H54 (cell line): Measurements from ENCODE around the gene CA4.

Source experiments
- DNase-seq: peaks from one replicate; pipeline ENCODE4 v3.0.0; 2011; ENCODE audit warnings: low spot score, mixed read lengths; ENCODE audit not compliant: insufficient read length
- FAIRE-seq: peaks from 3 replicates; lab custom pipeline; 2011; peaks lifted over from hg19 to GRCh38; lab: Jason Lieb, UNC
- POLR2A ChIP-seq: IDR thresholded peaks from 2 replicates; pipeline ENCODE4 v1.6.1; 2011; ENCODE audit warnings: low read depth, mild to moderate bottlenecking, low read length

Gene CA4

GRCh38 chr17:60157487-60158040, 7.8 kb downstream of the CA4 start:
- FAIRE-seq (no peak), DNase-seq (no peak)
- TF ChIP-seq POLR2A = no peak

- DNase-seq = no peak
- no peak for TF ChIP-seq POLR2A
- no peak for FAIRE-seq
These were observed 9.1 kb downstream of the CA4 start for GRCh38 chr17:60158751-60159478.

- TF ChIP-seq POLR2A = no peak
- FAIRE-seq = no peak
- DNase-seq = no peak
These were observed 9.7 kb downstream of the CA4 start for GRCh38 chr17:60159479-60159866.

DNA sequence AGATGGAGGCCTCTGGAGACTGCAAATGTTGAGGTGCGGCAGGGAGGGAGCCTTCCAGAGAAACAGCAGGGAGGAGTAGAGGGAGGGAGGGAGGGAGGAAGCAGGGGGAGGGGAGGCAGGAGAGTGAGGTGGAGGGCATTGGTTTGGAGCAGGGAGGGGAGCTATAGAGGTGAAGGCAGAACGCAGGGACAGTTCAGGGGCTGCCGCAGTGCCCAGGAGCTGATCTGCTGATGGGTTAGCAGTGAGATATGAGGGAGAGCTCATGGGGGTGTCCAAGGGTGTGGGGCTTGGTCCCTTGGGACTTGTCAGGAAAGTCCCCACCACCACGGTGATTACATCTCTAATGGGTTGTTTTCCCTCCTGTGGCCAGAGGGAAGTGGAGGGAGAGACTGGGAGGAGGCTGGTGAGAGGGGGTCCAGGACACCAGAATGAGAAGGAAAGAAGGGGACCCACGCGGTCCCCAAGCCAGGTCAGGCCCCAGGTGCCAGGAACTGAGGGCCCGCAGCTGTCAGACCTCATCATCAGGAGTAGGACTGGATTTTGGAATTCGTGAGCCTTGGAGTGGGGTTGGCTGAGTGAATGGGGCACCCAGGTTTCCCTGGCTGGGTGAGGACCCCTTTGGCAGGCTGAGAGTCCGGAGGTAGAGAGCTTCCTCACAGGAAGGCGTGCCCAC, 11.2 kb downstream of the CA4 start:
- FAIRE-seq = no peak

DNA sequence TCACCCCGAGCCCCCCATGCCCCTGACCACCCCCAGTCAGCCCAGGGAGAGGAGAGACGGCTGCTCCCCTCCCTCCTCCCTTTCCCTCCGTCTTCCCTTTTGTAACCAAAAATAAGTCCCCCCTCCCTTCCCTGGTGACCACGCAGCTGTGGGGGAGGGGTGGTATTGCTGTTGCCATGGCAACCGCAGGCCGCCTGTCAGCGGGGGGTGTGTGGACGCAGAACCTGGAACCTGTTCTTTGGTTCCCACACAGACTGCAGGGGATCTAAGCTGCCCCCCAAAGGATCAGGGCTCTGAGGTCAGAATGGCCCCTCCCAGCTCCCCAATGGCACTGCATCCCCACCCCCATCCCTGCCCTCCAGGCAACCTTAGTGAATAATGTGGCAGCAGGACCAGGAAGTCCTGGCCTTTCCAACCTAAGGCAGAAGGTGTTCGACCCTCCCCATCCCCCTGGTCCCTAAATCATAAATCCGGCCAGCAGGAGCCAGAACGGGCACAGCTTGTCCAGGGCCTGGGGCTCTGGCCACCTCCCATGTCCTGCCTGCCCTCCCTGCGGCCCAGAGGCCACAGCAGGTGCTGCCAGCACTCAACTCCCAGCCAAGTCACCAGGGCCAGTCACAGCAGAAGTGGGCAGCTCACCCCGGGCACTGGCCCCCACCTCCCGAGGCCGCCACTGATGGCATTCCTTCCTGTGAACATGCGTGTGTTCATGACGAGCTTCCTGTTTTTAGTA, 12.0 kb downstream of the CA4 start:
- FAIRE-seq = no peak
- no peak for DNase-seq
- TF ChIP-seq POLR2A = no peak

More for the DNA sequence above, 11.2 kb downstream of the CA4 start:
- no peak for TF ChIP-seq POLR2A
- no peak for DNase-seq

DNA sequence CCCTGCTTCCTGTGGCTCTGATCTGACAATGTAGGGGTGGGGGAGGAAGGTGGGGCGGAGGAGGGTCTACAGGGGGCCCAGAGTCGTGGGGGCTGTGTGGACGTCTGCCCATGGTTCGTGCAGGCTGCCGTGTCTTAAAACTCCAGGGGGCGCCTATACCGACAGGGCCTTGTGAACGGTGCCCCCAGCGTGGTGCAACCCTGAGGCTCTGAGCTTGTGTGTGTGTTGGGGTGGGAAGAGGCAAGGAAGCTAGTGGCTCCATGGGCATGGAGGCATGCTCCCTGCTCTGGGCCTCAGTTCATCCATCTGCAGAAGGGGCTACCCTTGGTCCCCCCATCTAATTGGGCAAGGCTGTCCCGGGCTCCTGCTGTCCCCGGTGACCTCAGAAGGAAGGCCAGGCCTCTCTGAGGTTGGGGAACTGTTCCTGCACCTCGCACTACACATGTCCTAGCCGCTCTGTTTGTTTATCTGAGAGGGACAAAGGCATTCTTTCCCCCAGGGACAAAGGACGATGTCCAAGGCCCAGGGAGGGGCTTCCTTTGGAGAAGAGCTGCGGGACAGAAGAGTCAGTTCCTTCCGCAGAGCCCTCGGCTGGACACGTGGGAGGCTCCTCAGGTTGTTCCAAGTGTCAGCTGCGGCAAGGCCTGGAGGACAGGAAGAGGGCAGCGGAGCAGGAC, 13.5 kb downstream of the CA4 start:
- DNase-seq (no peak), FAIRE-seq (no peak)
- no peak for TF ChIP-seq POLR2A

- FAIRE-seq = no peak
- no peak for DNase-seq
These were observed 14.4 kb downstream of the CA4 start for GRCh38 chr17:60164164-60164563.

DNA sequence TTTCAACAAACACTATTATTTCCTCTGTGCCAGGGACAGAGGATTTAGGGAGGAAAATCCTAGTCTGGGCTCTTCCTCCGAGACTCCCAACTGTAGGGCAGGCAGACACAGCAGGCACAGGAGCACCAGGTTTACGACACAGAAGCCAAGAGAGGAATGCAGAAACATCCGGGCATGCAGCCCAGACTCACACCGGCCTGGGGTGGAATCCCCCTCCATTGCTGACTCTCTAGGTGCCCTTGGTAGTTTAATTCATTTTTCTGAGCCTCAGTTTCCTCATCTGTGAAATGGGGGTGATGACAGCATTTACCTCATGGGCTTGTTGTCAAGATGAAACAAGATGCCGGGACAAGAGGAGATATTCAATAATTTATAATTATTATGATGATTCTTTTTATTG, 14.9 kb downstream of the CA4 start:
- no peak for TF ChIP-seq POLR2A
- FAIRE-seq = no peak
- DNase-seq = no peak

More at GRCh38 chr17:60164164-60164563, 14.4 kb downstream of the CA4 start:
- TF ChIP-seq POLR2A = no peak

- TF ChIP-seq POLR2A = no peak
- no peak for FAIRE-seq
These were observed 15.4 kb downstream of the CA4 start for GRCh38 chr17:60165223-60165622.

GRCh38 chr17:60165971-60166370, 16.2 kb downstream of the CA4 start:
- DNase-seq (no peak), FAIRE-seq (no peak)
- no peak for TF ChIP-seq POLR2A

More at GRCh38 chr17:60165223-60165622, 15.4 kb downstream of the CA4 start:
- no peak for DNase-seq

DNA sequence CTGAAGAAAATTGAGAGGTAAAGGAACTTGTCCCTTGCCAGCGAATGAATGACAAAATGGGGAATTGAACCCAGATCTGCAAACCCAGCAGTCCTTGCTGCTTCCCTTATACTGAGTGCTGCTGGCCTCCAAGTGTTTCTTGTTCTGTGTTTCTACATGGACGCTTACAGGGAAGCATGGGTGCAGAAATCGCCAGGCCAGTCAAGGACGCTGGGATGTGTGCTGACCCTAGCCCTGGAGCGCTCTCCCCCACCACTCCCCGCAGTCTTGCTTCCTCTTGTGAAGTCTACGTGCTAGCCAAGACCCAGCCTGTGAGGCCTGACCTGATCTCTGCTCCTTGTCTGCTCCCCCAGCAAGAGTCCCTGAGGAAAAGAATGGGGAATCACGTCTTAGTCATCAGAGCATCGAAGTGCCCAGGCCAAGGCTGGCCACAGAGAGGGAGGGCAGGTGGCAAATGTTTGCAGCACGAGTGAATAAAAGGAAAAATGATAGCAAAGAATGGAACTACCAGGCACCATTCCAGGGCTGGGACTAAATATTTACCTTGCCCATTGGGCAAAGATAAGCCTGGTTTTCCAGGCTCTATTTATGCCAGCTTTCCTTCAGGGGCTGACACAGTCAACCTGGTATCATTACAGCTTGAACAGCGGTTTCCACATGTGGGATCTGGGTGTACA, 17.4 kb downstream of the CA4 start:
- DNase-seq (no peak), FAIRE-seq (peak; percentile 33)
- TF ChIP-seq POLR2A = no peak

DNA sequence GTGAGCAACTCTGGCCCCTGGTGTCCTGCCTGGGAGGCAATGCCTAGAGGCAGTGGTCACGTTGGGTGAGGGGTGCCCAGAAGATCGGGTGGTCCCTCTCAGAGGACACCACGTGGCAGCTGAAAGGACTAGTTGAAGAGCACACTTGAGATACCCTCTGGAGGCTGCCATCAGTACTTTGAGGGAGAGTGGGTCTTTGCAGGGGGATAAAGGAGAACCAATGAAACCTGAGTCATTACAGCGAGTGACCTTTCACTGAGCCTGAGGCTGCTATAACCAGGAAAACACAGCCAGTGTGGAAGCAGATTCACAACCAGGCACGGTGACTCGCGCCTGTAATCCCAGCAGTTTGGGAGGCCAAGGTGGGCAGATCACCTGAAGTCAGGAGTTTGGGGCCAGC, 18.9 kb downstream of the CA4 start:
- no peak for TF ChIP-seq POLR2A
- FAIRE-seq (no peak), DNase-seq (no peak)
